NCI-H128 (cell line): ENCODE data around the gene NPTN.

ENCODE experiments used
- DNase-seq: peaks from one replicate; lab custom pipeline; 2025; ENCODE audit not compliant: unreplicated experiment; lab: John Stamatoyannopoulos, UW

The NPTN gene

GRCh38 chr15:73522011-73522410, 111.2 kb downstream of the NPTN start:
- no peak for DNase-seq

- DNase-seq: no peak
Measured at GRCh38 chr15:73518876-73519733, 114.1 kb downstream of the NPTN start.

- DNase-seq: no peak
Measured at GRCh38 chr15:73518180-73518862, 114.9 kb downstream of the NPTN start.

GRCh38 chr15:73517566-73517965, 115.6 kb downstream of the NPTN start:
- DNase-seq: no peak

- DNase-seq: no peak
Measured at GRCh38 chr15:73515527-73515926, 117.7 kb downstream of the NPTN start.
